ENCODE measurements around the gene MCHR1.
"Not testable (repeated sequence)": the region's sequence is repeated elsewhere in the genome, so short reads cannot be mapped to it uniquely, and the experiment has no call there.

The MCHR1 gene

GRCh38 chr22:40694411-40694810 lies 15.1 kb downstream of the MCHR1 start:
- DNase-seq, result no peak

- no peak for DNase-seq
Measured at GRCh38 chr22:40701274-40701673, 22.0 kb downstream of the MCHR1 start.

GRCh38 chr22:40703174-40703573 lies 23.9 kb downstream of the MCHR1 start:
- DNase-seq, result no peak

GRCh38 chr22:40703736-40704135 lies 24.5 kb downstream of the MCHR1 start:
- no peak for DNase-seq

GRCh38 chr22:40705918-40706682 lies 26.8 kb downstream of the MCHR1 start:
- DNase-seq, result no peak

GRCh38 chr22:40707154-40707553 lies 27.9 kb downstream of the MCHR1 start:
- no peak for DNase-seq

GRCh38 chr22:40708177-40708576 lies 28.9 kb downstream of the MCHR1 start:
- no peak for DNase-seq

- no peak for DNase-seq
Measured at GRCh38 chr22:40709752-40710413, 30.6 kb downstream of the MCHR1 start.

GRCh38 chr22:40712311-40712710 lies 33.0 kb downstream of the MCHR1 start:
- DNase-seq, result no peak

GRCh38 chr22:40714499-40715337 lies 35.4 kb downstream of the MCHR1 start:
- no peak for DNase-seq

GRCh38 chr22:40716116-40716515 lies 36.8 kb downstream of the MCHR1 start:
- no peak for DNase-seq

- not testable (repeated sequence) for DNase-seq
Measured at GRCh38 chr22:40717657-40718056, 38.4 kb downstream of the MCHR1 start.

- DNase-seq, result no peak
Measured at GRCh38 chr22:40718250-40719204, 39.2 kb downstream of the MCHR1 start.

GRCh38 chr22:40719599-40719998 lies 40.3 kb downstream of the MCHR1 start:
- no peak for DNase-seq

- not testable (repeated sequence) for DNase-seq
Measured at GRCh38 chr22:40720156-40720537, 40.9 kb downstream of the MCHR1 start.

- no peak for DNase-seq
Measured at GRCh38 chr22:40720538-40721256, 41.4 kb downstream of the MCHR1 start.

- no peak for DNase-seq
Measured at GRCh38 chr22:40721266-40721665, 42.0 kb downstream of the MCHR1 start.

- DNase-seq, result no peak
Measured at GRCh38 chr22:40723396-40723933, 44.2 kb downstream of the MCHR1 start.

- no peak for DNase-seq
Measured at GRCh38 chr22:40726514-40726913, 47.2 kb downstream of the MCHR1 start.

- DNase-seq, result peak in 1 of 2 experiments; percentile 42
Measured at GRCh38 chr22:40727070-40727963, 48.0 kb downstream of the MCHR1 start.

Measured in activated T-cell treated with anti-CD3 and anti-CD28 coated beads, Interleukin-2, amount 50 U/mL, for 48 hours (primary cell).